Mesenchymal stem cell (in vitro differentiated cells and primary cell): ENCODE results near the gene RPAP2. TPM values are rescaled to one million over a fixed set of nuclear protein-coding genes. Genes with fewer than 3 reads are reported as not detected.
"Not testable (repeated sequence)": the region's sequence is repeated elsewhere in the genome, so short reads cannot be mapped to it uniquely, and the experiment has no call there.

Experiments
- DNase-seq: peaks from one replicate; pipeline ENCODE4 v3.0.0-alpha.2; 2013
- H2AFZ ChIP-seq: one replicate; pipeline ENCODE4 v1.6.1; 2013; ENCODE audit warnings: low read depth, mild to moderate bottlenecking, control low read depth, inconsistent platforms, low read length, moderate library complexity
- H2AK5ac ChIP-seq: 2 replicates; pipeline ENCODE4 v1.6.1; 2013; ENCODE audit warnings: low read length, moderate library complexity, mild to moderate bottlenecking, inconsistent platforms; ENCODE audit not compliant: severe bottlenecking
- H2BK120ac ChIP-seq: one replicate; pipeline ENCODE4 v1.6.1; 2013; ENCODE audit warnings: low read depth, mild to moderate bottlenecking, inconsistent platforms, low read length, moderate library complexity
- H2BK12ac ChIP-seq, 2 experiments: one replicate each; pipeline ENCODE4 v1.6.1; 2013; ENCODE audit warnings: inconsistent platforms in 2 of 2, low read length in 2 of 2, mild to moderate bottlenecking in 2 of 2, moderate library complexity in 2 of 2, control low read depth in 1 of 2
- H2BK15ac ChIP-seq: one replicate; pipeline ENCODE4 v1.6.1; 2013; ENCODE audit warnings: mild to moderate bottlenecking, low read depth, inconsistent platforms; ENCODE audit not compliant: poor library complexity, severe bottlenecking
- H2BK5ac ChIP-seq: 2 replicates; pipeline ENCODE4 v1.6.1; 2013; ENCODE audit warnings: low read depth, mild to moderate bottlenecking, low read length, control low read depth, inconsistent platforms; ENCODE audit not compliant: poor library complexity, severe bottlenecking
- H3K14ac ChIP-seq, 2 experiments: one replicate each; pipeline ENCODE4 v1.6.1; 2013; ENCODE audit warnings: inconsistent platforms in 2 of 2, low read length in 2 of 2, control low read depth in 1 of 2, mild to moderate bottlenecking in 1 of 2, moderate library complexity in 1 of 2
- H3K18ac ChIP-seq, 2 experiments: one replicate each; pipeline ENCODE4 v1.6.1; 2013; ENCODE audit warnings: inconsistent platforms in 2 of 2, low read length in 2 of 2, control low read depth in 1 of 2, low read depth in 1 of 2, mild to moderate bottlenecking in 1 of 2
- H3K23ac ChIP-seq, 2 experiments: one replicate each; pipeline ENCODE4 v1.6.1; 2013; ENCODE audit warnings: inconsistent platforms in 2 of 2, low read length in 2 of 2, mild to moderate bottlenecking in 2 of 2, moderate library complexity in 2 of 2, control low read depth in 1 of 2
- H3K27ac ChIP-seq: 2 replicates; pipeline ENCODE4 v1.5.1; 2013; ENCODE audit warnings: mild to moderate bottlenecking, moderate library complexity, low read length, control low read depth, inconsistent platforms; ENCODE audit not compliant: poor library complexity, severe bottlenecking
- H3K27me3 ChIP-seq, 2 experiments: 2 replicates each; pipeline versions ENCODE4 v1.6.1 to v1.7.0; 2013; ENCODE audit warnings: low read length in 2 of 2, mild to moderate bottlenecking in 2 of 2, moderate library complexity in 2 of 2, control low read depth in 1 of 2, inconsistent platforms in 1 of 2; ENCODE audit not compliant: control insufficient read depth in 1 of 2, insufficient read depth in 1 of 2
- H3K36me3 ChIP-seq, 2 experiments: 2 replicates each; pipeline versions ENCODE4 v1.6.1 to v1.7.0; 2013; ENCODE audit warnings: low read length in 2 of 2, control low read depth in 1 of 2, inconsistent platforms in 1 of 2, low read depth in 1 of 2, mild to moderate bottlenecking in 1 of 2; ENCODE audit not compliant: insufficient read depth in 2 of 2, control insufficient read depth in 1 of 2
- H3K4ac ChIP-seq, 2 experiments: one replicate each; pipeline ENCODE4 v1.6.1; 2013; ENCODE audit warnings: inconsistent platforms in 2 of 2, low read length in 2 of 2, mild to moderate bottlenecking in 2 of 2, moderate library complexity in 2 of 2, control low read depth in 1 of 2, low read depth in 1 of 2
- H3K4me1 ChIP-seq: 2 replicates; pipeline ENCODE4 v1.6.1; 2013; ENCODE audit warnings: low read depth, low read length, control low read depth; ENCODE audit not compliant: control insufficient read depth, insufficient read depth
- H3K4me2 ChIP-seq: 2 replicates; pipeline ENCODE4 v1.6.1; 2013; ENCODE audit warnings: low read length, mild to moderate bottlenecking, inconsistent platforms; ENCODE audit not compliant: poor library complexity, severe bottlenecking
- H3K4me3 ChIP-seq, 2 experiments: 2 replicates each; pipeline versions ENCODE4 v1.5.1 to v1.7.0; 2013; ENCODE audit warnings: low read length in 2 of 2, mild to moderate bottlenecking in 2 of 2, control low read depth in 1 of 2, low read depth in 1 of 2; ENCODE audit not compliant: insufficient read depth in 1 of 2
- H3K79me1 ChIP-seq: replicated peaks from 2 replicates; pipeline ENCODE4 v1.6.1; 2013; ENCODE audit warnings: mild to moderate bottlenecking, control low read depth, low read length, inconsistent platforms; ENCODE audit not compliant: poor library complexity, severe bottlenecking
- H3K9ac ChIP-seq: 2 replicates; pipeline ENCODE4 v1.7.0; 2013; ENCODE audit warnings: mild to moderate bottlenecking, low read length, moderate library complexity
- H3K9me3 ChIP-seq: 2 replicates; pipeline ENCODE4 v1.7.0; 2013; ENCODE audit warnings: mild to moderate bottlenecking, low read length; ENCODE audit not compliant: control insufficient read depth
- H4K8ac ChIP-seq: one replicate; pipeline ENCODE4 v1.6.1; 2013; ENCODE audit warnings: inconsistent platforms, mild to moderate bottlenecking, low read length, moderate library complexity
- H4K91ac ChIP-seq: one replicate; pipeline ENCODE4 v1.6.1; 2013; ENCODE audit warnings: mild to moderate bottlenecking, low read length, inconsistent platforms
- WGBS: methylation state at CpG from one replicate; pipeline ENCODE4 v1.1.7; 2013; ENCODE audit warnings: mixed read lengths; 5-methylcytosine and 5-hydroxymethylcytosine counted together
- polyA plus RNA-seq, 2 experiments: library from polyadenylated mRNA; stranded (reverse); fragments of 200-250 nt; gene quantifications; one replicate each; pipeline ENCODE4 v1.2.3, GENCODE V29; 2013

The RPAP2 gene
- polyA plus RNA-seq (2013, experiment 1 of 2), result 10.5 TPM
- 10.8 TPM for polyA plus RNA-seq (2013, experiment 2 of 2)

DNA sequence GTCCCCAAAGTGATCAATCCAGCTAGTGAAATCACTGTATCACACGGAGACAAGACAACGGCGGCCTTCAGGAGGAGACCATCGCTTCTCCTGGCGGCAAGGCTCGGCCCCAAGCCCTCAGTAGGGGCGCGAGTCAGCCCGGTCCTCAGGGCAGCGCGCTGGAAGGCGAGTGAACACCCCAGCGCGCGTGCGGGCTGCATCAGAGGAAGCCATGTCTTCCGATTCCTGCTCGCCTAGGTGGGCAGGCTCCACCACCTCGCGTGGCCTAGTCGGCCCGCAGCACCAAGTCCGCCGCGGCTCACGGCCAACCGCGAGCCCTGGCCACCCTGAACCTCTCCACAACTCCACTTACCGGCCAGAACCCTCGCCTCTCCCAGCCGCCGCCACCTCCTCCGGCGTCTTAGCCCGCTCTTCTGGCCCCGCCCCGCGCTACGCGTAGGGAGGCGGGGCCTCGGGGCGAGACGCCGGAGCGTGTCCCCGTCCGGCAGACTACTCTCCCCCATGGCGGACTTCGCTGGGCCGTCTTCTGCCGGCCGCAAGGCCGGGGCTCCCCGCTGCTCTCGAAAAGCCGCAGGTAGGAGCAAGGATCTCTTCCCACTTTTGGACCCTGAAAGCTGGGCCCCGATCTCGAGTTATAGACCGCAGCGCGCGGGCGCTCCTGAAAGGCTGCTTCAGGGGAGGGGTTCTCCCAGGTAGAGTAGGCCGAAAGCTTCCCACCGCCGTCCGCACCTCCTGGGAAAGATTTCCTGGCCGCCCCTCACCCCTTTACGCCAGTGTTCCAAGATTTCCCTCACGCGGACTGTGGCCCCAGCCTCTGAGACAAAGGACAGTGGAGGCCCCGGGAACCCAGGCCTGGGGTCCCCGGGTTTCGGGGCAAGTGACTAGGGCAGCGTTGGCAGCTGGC lies at the start of gene RPAP2, which contains the start of gene GLMN:
Gene RPAP2 (plus strand): TSS at position 487 of the 904 bp plus-strand sequence. CDS start 15 bp downstream, at position 502.
Gene GLMN (minus strand): TSS at position 415 of the 904 bp plus-strand sequence. CDS start 988 bp downstream, outside the sequence.
- peak within 1 kb of the TSS in 1 of 2 experiments; percentile 96 for H2BK12ac ChIP-seq
- H3K14ac ChIP-seq, result peak within 1 kb of the TSS in 1 of 2 experiments; percentile 100
- H3K4me2 ChIP-seq, result peak within 1 kb of the TSS; percentile 91
- no peaks in the 10 kb centered on the region for H3K27me3 ChIP-seq
- H3K23ac ChIP-seq, result peak within 1 kb of the TSS; percentile 64 to 98
- H4K8ac ChIP-seq, result peak within 1 kb of the TSS; percentile 96
- H3K79me1 ChIP-seq, result peaks cover 5% of the 10 kb centered on the region
- peak within 1 kb of the TSS; percentile 69 to 86 for H3K4ac ChIP-seq
- H3K4me1 ChIP-seq, result no peaks in the 10 kb centered on the region
- peak; percentile 91 for DNase-seq
- H4K91ac ChIP-seq, result peak within 1 kb of the TSS; percentile 95
- H3K4me3 ChIP-seq, result peak within 1 kb of the TSS; percentile 88 to 94
- H3K27ac ChIP-seq, result peak within 1 kb of the TSS; percentile 60
- H2BK120ac ChIP-seq, result peak within 1 kb of the TSS; percentile 81
- H2AK5ac ChIP-seq, result no peak within 1 kb of the TSS
- H2BK15ac ChIP-seq, result peak within 1 kb of the TSS; percentile 94
- H3K9me3 ChIP-seq, result no peaks in the 10 kb centered on the region
- H2BK5ac ChIP-seq, result peak within 1 kb of the TSS; percentile 11
- H2AFZ ChIP-seq, result peak within 1 kb of the TSS; percentile 97
- H3K9ac ChIP-seq, result peak within 1 kb of the TSS; percentile 95
- H3K18ac ChIP-seq, result peak within 1 kb of the TSS; percentile 75 to 99
- 1% methylated on average over 71 of the region's 76 CpGs for WGBS
- H3K36me3 ChIP-seq, result peaks cover 3 to 33% of the 10 kb centered on the region in 2 experiments

DNA sequence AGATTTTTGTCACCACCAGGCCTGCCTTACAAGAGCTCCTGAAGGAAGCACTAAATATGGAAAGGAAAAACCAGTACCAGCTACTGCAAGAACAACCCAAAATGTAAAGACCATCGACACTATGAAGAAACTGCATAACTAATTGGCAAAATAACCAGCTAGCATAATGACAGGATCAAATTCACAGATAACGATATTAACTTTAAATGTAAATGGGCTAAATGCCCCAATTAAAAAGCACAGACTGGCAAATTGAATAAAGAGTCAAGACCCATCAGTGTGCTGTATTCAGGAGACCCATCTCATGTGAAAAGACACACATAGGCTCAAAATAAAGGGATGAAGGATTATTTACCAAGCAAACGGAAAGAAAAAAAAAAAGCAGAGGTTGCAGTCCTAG lies 44.1 kb upstream of the RPAP2 start:
- not testable (repeated sequence) for H2AFZ ChIP-seq, H3K18ac ChIP-seq, H2BK120ac ChIP-seq, H3K9ac ChIP-seq, H3K4me1 ChIP-seq, H3K4ac ChIP-seq, H2AK5ac ChIP-seq, H2BK15ac ChIP-seq, H3K27me3 ChIP-seq, H3K79me1 ChIP-seq, H4K8ac ChIP-seq, H3K27ac ChIP-seq, DNase-seq, H3K23ac ChIP-seq, H2BK5ac ChIP-seq, H4K91ac ChIP-seq, H2BK12ac ChIP-seq, H3K4me2 ChIP-seq, H3K9me3 ChIP-seq, H3K4me3 ChIP-seq, H3K14ac ChIP-seq
- no CpG with 5 or more reads among the region's 3 CpGs for WGBS
- H3K36me3 ChIP-seq, result peaks cover 7 to 30% of the 10 kb centered on the region in 2 experiments

DNA sequence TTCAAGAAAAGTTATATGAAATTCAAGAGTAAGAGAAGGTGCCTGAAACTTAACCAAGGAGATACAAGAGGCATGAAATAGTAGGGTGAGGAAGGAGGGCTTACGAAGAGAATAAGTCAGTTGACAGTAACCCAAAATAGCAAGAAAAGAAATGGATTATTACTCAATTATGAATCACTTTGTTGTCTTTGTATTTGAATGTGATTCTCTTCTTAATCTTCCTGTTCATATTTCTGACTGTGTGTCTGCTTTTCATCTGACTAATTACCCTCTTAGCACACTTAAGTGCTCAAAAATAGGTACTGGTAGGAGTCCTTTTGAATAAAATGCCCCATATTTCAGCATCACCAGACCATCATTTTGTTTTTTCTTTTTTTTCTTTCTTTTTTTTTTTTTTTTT lies 39.5 kb upstream of the RPAP2 start:
- H3K36me3 ChIP-seq, result peaks cover 3 to 54% of the 10 kb centered on the region in 2 experiments
- no peak overlapping the region for H3K18ac ChIP-seq
- no peak overlapping the region for H4K8ac ChIP-seq
- H3K27me3 ChIP-seq, result no peaks in the 10 kb centered on the region
- no peak overlapping the region for H2AFZ ChIP-seq
- WGBS, result 100% methylated on average over 1 of the region's 1 CpG
- DNase-seq, result no peak
- H3K4me1 ChIP-seq, result no peaks in the 10 kb centered on the region
- H2BK5ac ChIP-seq, result no peak overlapping the region
- H2BK15ac ChIP-seq, result no peak overlapping the region
- H3K23ac ChIP-seq, result no peak overlapping the region
- H2BK12ac ChIP-seq, result no peak overlapping the region
- no peak overlapping the region for H3K4me3 ChIP-seq
- H3K4me2 ChIP-seq, result no peak overlapping the region
- H3K4ac ChIP-seq, result no peak overlapping the region
- no peak overlapping the region for H2AK5ac ChIP-seq
- no peak overlapping the region for H4K91ac ChIP-seq
- no peak overlapping the region for H2BK120ac ChIP-seq
- no peak overlapping the region for H3K27ac ChIP-seq
- H3K14ac ChIP-seq, result no peak overlapping the region
- H3K79me1 ChIP-seq, result no peaks in the 10 kb centered on the region
- H3K9ac ChIP-seq, result no peak overlapping the region
- no peaks in the 10 kb centered on the region for H3K9me3 ChIP-seq

DNA sequence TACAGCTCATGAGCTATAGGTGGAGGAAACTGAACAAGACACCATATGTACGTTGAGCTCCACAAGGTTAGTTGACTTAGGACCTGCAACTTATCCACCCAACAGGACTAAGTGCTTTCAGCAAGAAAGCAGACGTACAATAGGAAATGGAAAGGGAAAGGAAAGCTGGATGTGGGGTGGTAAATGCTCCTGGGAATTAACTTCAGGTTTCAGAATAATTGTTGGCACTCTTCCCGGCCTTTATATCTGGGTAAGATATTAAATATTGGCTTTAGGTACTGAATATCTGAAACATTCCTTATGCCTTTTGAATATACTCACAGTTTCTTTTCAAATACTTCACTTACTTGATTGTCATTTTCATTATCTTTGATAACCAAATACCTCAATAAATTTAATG lies 36.3 kb upstream of the RPAP2 start:
- H3K4ac ChIP-seq, result no peak overlapping the region
- H2AK5ac ChIP-seq, result no peak overlapping the region
- no peaks in the 10 kb centered on the region for H3K4me1 ChIP-seq
- H2BK5ac ChIP-seq, result no peak overlapping the region
- H2AFZ ChIP-seq, result no peak overlapping the region
- no peaks in the 10 kb centered on the region for H3K27me3 ChIP-seq
- H3K9me3 ChIP-seq, result no peaks in the 10 kb centered on the region
- peaks cover 6 to 68% of the 10 kb centered on the region in 2 experiments for H3K36me3 ChIP-seq
- H3K9ac ChIP-seq, result no peak overlapping the region
- no peak for DNase-seq
- no peak overlapping the region for H3K27ac ChIP-seq
- no peak overlapping the region for H3K14ac ChIP-seq
- no peak overlapping the region for H2BK120ac ChIP-seq
- H3K4me3 ChIP-seq, result no peak overlapping the region
- no peak overlapping the region for H4K91ac ChIP-seq
- no peak overlapping the region for H2BK12ac ChIP-seq
- no peak overlapping the region for H2BK15ac ChIP-seq
- H3K18ac ChIP-seq, result no peak overlapping the region
- no peaks in the 10 kb centered on the region for H3K79me1 ChIP-seq
- no peak overlapping the region for H3K4me2 ChIP-seq
- 95% methylated on average over 2 of the region's 3 CpGs for WGBS
- H4K8ac ChIP-seq, result no peak overlapping the region
- H3K23ac ChIP-seq, result no peak overlapping the region
